GM12872 (cell line): ENCODE data around the gene PRKAG2.

ENCODE experiments used
- CTCF ChIP-seq: IDR thresholded peaks from 3 replicates; pipeline ENCODE4 v1.5.1; 2011; ENCODE audit warnings: low read depth, mild to moderate bottlenecking, low read length, moderate library complexity; ENCODE audit not compliant: insufficient read depth

Gene PRKAG2

DNA sequence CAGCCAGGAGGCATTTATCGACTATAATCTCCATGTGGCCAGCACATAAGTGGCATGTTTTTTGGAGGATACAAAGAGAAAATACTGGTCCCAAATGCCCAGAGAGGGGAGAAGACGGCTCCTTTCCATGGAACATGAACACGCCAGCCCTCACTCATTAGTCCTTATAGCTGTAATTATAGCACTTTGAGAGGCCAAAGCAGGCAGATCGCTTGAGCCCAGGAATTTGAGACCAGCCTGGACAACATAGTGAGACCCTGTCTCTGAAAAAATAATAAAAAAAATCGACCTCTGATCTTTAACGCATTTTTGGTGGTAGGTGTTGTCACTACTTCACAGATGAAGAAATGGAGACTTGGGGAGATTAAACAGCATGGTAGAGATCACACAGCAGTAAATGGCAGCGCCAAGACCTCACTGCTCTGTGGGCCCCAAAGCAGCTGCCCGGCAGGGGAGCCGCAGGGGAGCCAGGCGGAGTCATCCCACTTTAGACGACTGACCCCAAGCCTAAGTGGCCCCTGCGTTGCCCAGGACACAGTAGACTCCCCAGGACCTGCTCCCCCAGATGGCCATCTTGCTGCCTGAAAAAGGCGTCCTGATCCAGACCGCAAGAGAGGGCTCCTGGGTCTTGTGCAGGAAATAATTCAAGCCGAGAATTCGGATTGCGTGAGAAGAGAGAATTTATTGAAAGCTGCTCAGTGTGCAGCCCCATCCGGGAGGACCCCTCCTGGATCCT is 21.2 kb upstream of the PRKAG2 start:
- no peak for TF ChIP-seq CTCF

GRCh38 chr7:151897161-151897731 is 20.3 kb upstream of the PRKAG2 start:
- TF ChIP-seq CTCF, result no peak

- TF ChIP-seq CTCF, result no peak
These were observed 19.6 kb upstream of the PRKAG2 start for GRCh38 chr7:151896486-151896885.

- TF ChIP-seq CTCF, result no peak
These were observed 19.2 kb upstream of the PRKAG2 start for GRCh38 chr7:151896086-151896485.

DNA sequence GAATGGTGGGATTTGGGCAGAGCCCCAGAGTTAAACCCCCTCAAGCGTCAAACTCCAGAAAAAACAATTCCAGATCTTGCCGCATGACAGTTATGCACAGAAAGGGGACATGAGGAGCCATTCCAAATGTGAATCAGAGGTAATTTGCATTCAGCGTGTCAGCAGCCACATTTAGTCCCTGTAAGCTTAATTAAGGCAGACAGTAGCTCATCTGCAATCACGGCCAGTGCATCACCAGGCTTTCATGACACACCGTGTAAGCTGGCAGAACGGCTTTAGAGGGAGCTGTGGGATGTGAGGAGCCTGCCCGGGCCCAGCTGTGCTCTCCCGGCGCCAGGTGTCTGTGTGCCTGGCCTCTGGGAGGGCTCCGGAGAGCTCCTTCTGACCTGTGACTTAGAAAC is 18.7 kb upstream of the PRKAG2 start:
- TF ChIP-seq CTCF, result no peak

- no peak for TF ChIP-seq CTCF
These were observed 18.2 kb upstream of the PRKAG2 start for GRCh38 chr7:151895008-151895630.

GRCh38 chr7:151894111-151895007 is 17.4 kb upstream of the PRKAG2 start:
- TF ChIP-seq CTCF, result no peak
